Dermis blood vessel endothelial cell (primary cell): ENCODE measurements around the gene APCDD1. TPM values are rescaled to one million over a fixed set of nuclear protein-coding genes. Genes with fewer than 3 reads are reported as not detected.
"Not testable (repeated sequence)": the region's sequence is repeated elsewhere in the genome, so short reads cannot be mapped to it uniquely, and the experiment has no call there.

Source experiments
- DNase-seq: peaks from one replicate; pipeline ENCODE4 v3.0.0; 2010
- total RNA-seq: library from RNA; depleted of rRNA; stranded (reverse); fragments of >200 nt; gene quantifications from 2 replicates; pipeline ENCODE4 v1.2.3, GENCODE V29; 2014

The APCDD1 gene
- total RNA-seq, 1 donor from 2014 or later: 0.34 TPM

GRCh38 chr18:10463741-10464140 lies 9.3 kb downstream of the APCDD1 start:
- no peak for DNase-seq

GRCh38 chr18:10464161-10464648 lies 9.8 kb downstream of the APCDD1 start:
- DNase-seq: not testable (repeated sequence)

GRCh38 chr18:10465174-10465939 lies 10.9 kb downstream of the APCDD1 start:
- no peak for DNase-seq

GRCh38 chr18:10470429-10470828 lies 16.0 kb downstream of the APCDD1 start:
- no peak for DNase-seq

- DNase-seq: no peak
Observed at GRCh38 chr18:10471574-10471973, 17.1 kb downstream of the APCDD1 start.

- no peak for DNase-seq
Observed at GRCh38 chr18:10473132-10473531, 18.7 kb downstream of the APCDD1 start.

GRCh38 chr18:10474309-10474708 lies 19.9 kb downstream of the APCDD1 start:
- DNase-seq: no peak

GRCh38 chr18:10475276-10475653 lies 20.8 kb downstream of the APCDD1 start:
- DNase-seq: no peak

- no peak for DNase-seq
Observed at GRCh38 chr18:10475654-10476291, 21.3 kb downstream of the APCDD1 start.

GRCh38 chr18:10476338-10476791 lies 21.9 kb downstream of the APCDD1 start:
- DNase-seq: no peak

GRCh38 chr18:10477121-10477862 lies 22.9 kb downstream of the APCDD1 start:
- no peak for DNase-seq

- no peak for DNase-seq
Observed at GRCh38 chr18:10477863-10478260, 23.4 kb downstream of the APCDD1 start.

- DNase-seq: no peak
Observed at GRCh38 chr18:10481831-10482230, 27.4 kb downstream of the APCDD1 start.

GRCh38 chr18:10482363-10482984 lies 28.0 kb downstream of the APCDD1 start:
- no peak for DNase-seq

- DNase-seq: no peak
Observed at GRCh38 chr18:10482985-10483949, 28.8 kb downstream of the APCDD1 start.

GRCh38 chr18:10485475-10485874 lies 31.0 kb downstream of the APCDD1 start:
- DNase-seq: no peak

GRCh38 chr18:10486362-10486761 lies 31.9 kb downstream of the APCDD1 start:
- DNase-seq: no peak

- DNase-seq: no peak
Observed at GRCh38 chr18:10487154-10487553, 32.7 kb downstream of the APCDD1 start.

- DNase-seq: no peak
Observed at GRCh38 chr18:10488017-10488416, 33.6 kb downstream of the APCDD1 start.

GRCh38 chr18:10490401-10491165 lies 36.1 kb downstream of the APCDD1 start:
- DNase-seq: no peak

- no peak for DNase-seq
Observed at GRCh38 chr18:10495936-10496335, 41.5 kb downstream of the APCDD1 start.
